HFFc6 (cell line): ENCODE results near the gene CADM1. TPM values are rescaled to one million over a fixed set of nuclear protein-coding genes. Genes with fewer than 3 reads are reported as not detected.

Experiments used
- DNase-seq: peaks from one replicate; pipeline ENCODE4 v3.0.0-alpha.2; 2018
- H3K27ac Mint-ChIP-seq: 2 replicates; pipeline ENCODE4 v1.8.0; 2020; ENCODE audit warnings: mild to moderate bottlenecking, mixed read lengths
- H3K27me3 Mint-ChIP-seq: 2 replicates; pipeline ENCODE4 v1.8.0; 2021; ENCODE audit warnings: mild to moderate bottlenecking, moderate library complexity, mixed read lengths; ENCODE audit not compliant: insufficient read depth
- H3K36me3 Mint-ChIP-seq: 2 replicates; pipeline ENCODE4 v1.8.0; 2021; ENCODE audit warnings: low read depth, mixed read lengths
- H3K4me1 Mint-ChIP-seq: 2 replicates; pipeline ENCODE4 v1.8.0; 2020; ENCODE audit warnings: low read depth, mixed read lengths
- H3K4me3 Mint-ChIP-seq: 2 replicates; pipeline ENCODE4 v1.8.0; 2020; ENCODE audit warnings: mild to moderate bottlenecking, moderate library complexity, mixed read lengths
- H3K9me3 Mint-ChIP-seq: 2 replicates; pipeline ENCODE4 v1.8.0; 2020; ENCODE audit warnings: mild to moderate bottlenecking, mixed read lengths
- CTCF ChIP-seq: fragments of 200-600 bp; sonication (generic); IDR thresholded peaks from 2 replicates; pipeline ENCODE4 v1.5.0; 2021; ENCODE audit warnings: antibody characterized with exemption, mild to moderate bottlenecking
- total RNA-seq, 6 experiments: library from RNA; stranded (reverse); fragmentation: NEBNext Ultra II Directional; extraction: Animal tissue kit (Norgen Biotek cat#: 25700); gene quantifications; 2 replicates in 1 of 6; 3 replicates in 5 of 6; pipeline ENCODE4 v1.2.3, GENCODE V29; 2021

The CADM1 gene
- total RNA-seq, 6 experiments from 2014 or later, result not detected

GRCh38 chr11:115499241-115499799 is 4.9 kb downstream of the CADM1 start:
- H3K27ac Mint-ChIP-seq, result no peak overlapping the region
- H3K9me3 Mint-ChIP-seq, result peaks cover 14% of the 10 kb centered on the region
- no peak overlapping the region for H3K4me3 Mint-ChIP-seq
- no peak for DNase-seq
- H3K36me3 Mint-ChIP-seq, result no peaks in the 10 kb centered on the region
- TF ChIP-seq CTCF, result no peak
- no peaks in the 10 kb centered on the region for H3K4me1 Mint-ChIP-seq
- peaks cover 1% of the 10 kb centered on the region; the same call in 1 of the 2 replicates for H3K27me3 Mint-ChIP-seq

- no peak for DNase-seq
- Mint-ChIP-seq H3K27me3 (peaks cover 1% of the 10 kb centered on the region; the same call in 1 of the 2 replicates), H3K4me3 (no peak overlapping the region), H3K36me3 (no peaks in the 10 kb centered on the region), H3K9me3 (peaks cover 14% of the 10 kb centered on the region), H3K4me1 (no peaks in the 10 kb centered on the region), H3K27ac (no peak overlapping the region)
- no peak for TF ChIP-seq CTCF
Measured at GRCh38 chr11:115498354-115498753, 5.9 kb downstream of the CADM1 start.

- Mint-ChIP-seq H3K4me3 (no peak overlapping the region), H3K36me3 (no peaks in the 10 kb centered on the region), H3K9me3 (peaks cover 14% of the 10 kb centered on the region), H3K27me3 (peaks cover 1% of the 10 kb centered on the region; the same call in 1 of the 2 replicates), H3K27ac (no peak overlapping the region), H3K4me1 (no peaks in the 10 kb centered on the region)
- no peak for TF ChIP-seq CTCF
- no peak for DNase-seq
Measured at GRCh38 chr11:115497303-115497702, 6.9 kb downstream of the CADM1 start.

GRCh38 chr11:115496892-115497291 is 7.3 kb downstream of the CADM1 start:
- no peak for TF ChIP-seq CTCF
- DNase-seq, result no peak

GRCh38 chr11:115493905-115494304 is 10.3 kb downstream of the CADM1 start:
- Mint-ChIP-seq H3K4me1 (no peaks in the 10 kb centered on the region), H3K9me3 (peaks cover 32% of the 10 kb centered on the region), H3K36me3 (no peaks in the 10 kb centered on the region), H3K27ac (no peak overlapping the region), H3K4me3 (no peak overlapping the region), H3K27me3 (no peaks in the 10 kb centered on the region)
- DNase-seq, result no peak
- no peak for TF ChIP-seq CTCF

More at GRCh38 chr11:115496892-115497291, 7.3 kb downstream of the CADM1 start:
- Mint-ChIP-seq H3K9me3 (peaks cover 14% of the 10 kb centered on the region), H3K27me3 (peaks cover 1% of the 10 kb centered on the region; the same call in 1 of the 2 replicates), H3K4me1 (no peaks in the 10 kb centered on the region), H3K27ac (no peak overlapping the region), H3K36me3 (no peaks in the 10 kb centered on the region), H3K4me3 (no peak overlapping the region)
